ENCODE measurements around the gene CNNM4.
"Not testable (repeated sequence)": the region's sequence is repeated elsewhere in the genome, so short reads cannot be mapped to it uniquely, and the experiment has no call there.

The CNNM4 gene

DNA sequence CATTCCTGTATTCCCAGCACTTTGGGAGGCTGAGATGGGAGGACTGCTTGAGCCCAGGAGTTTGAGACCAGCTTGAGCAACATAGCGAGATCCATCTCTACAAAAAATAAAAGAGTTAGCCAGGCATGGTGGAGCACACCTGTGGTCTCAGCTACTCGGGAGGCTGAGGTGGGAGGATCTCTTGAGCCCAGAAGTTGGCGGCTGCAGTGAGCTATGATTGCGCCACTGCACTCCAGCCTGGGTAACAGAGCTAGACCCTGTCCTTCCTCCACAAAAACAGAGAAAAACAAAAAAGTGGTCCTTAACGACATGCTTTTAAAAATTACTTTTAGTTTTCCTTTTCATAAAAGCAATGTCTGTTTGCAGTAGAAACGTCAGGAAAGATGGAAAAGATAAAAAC is 35.8 kb downstream of the CNNM4 start:
- DNase-seq: not testable (repeated sequence)

DNA sequence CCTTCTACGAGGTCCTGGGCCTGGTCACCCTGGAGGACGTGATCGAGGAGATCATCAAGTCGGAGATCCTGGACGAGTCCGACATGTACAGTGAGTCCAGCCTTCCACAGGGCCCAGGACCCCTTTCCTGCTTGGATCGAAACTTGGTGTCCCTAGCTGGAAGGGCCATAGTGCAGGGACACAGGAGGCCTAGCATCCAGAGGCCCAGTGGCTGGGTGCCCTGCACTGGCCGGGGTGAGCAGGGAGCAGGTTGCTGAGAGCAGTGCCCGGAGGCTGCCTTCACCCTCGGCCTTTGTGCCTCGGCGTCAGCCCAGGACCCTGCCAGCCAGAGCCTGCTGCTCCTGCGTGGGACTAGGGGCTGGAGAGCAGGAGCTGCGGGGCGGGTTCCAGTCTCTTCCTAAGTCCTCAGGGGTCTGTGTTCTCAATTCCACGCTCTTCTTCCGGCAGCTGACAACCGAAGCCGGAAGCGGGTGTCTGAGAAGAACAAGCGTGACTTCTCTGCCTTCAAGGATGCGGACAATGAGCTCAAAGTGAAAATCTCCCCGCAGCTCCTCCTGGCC is 36.4 kb downstream of the CNNM4 start:
- no peak for DNase-seq

DNA sequence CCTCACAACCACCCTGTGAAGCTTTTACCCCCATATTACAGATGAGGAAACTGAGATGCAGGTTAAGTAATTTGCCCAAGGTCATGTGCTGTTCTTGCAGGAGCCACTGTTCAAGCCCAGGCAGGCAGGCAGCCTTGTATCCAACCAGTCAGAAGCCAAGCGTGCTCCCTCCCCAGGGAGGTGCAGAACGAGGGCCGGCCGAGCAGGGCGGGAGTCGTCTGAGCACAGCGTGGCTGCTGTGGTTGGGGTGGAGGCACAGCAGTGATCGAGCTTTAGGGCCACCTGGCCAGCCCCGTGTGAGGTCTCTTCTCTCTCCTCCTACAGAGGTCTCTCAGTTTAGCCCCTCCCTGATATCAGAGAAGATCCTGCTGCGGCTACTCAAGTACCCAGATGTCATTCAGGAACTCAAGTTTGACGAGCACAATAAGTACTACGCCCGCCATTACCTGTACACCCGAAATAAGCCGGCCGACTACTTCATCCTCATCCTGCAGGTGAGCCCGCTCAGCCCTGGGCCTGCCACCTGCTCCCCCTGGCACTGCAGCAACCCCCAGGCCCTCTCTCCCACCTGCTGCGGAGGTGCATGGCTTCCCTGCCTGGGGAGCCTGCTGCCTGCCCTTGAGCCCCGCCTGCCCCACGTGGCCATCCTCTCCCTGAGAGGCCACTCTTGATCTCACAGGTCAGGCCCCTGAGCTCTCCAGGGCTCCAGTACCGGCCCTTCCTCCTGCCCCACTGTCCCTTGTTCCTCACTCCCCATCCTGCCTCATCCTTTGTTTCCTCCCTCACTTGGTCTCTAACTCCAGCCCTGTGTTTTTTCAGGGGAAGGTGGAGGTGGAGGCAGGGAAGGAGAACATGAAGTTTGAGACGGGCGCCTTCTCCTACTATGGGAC is 38.3 kb downstream of the CNNM4 start:
- no peak for DNase-seq

DNA sequence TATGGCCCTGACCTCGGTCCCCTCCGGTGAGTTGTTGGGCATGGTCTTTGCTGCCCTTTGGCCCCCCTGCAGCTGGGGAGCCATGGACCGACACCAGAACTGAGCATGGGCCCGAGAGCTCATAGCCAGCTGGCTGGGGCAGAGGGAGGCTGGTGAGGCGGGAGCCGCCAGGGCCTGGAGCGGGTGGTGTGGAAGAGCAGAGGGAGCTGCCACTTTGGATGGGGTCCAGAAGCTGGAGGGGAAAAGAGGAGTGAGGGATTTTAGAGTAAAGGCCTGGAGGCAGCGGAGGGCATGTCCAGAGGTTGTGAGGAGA is 38.9 kb downstream of the CNNM4 start:
- no peak for DNase-seq

DNA sequence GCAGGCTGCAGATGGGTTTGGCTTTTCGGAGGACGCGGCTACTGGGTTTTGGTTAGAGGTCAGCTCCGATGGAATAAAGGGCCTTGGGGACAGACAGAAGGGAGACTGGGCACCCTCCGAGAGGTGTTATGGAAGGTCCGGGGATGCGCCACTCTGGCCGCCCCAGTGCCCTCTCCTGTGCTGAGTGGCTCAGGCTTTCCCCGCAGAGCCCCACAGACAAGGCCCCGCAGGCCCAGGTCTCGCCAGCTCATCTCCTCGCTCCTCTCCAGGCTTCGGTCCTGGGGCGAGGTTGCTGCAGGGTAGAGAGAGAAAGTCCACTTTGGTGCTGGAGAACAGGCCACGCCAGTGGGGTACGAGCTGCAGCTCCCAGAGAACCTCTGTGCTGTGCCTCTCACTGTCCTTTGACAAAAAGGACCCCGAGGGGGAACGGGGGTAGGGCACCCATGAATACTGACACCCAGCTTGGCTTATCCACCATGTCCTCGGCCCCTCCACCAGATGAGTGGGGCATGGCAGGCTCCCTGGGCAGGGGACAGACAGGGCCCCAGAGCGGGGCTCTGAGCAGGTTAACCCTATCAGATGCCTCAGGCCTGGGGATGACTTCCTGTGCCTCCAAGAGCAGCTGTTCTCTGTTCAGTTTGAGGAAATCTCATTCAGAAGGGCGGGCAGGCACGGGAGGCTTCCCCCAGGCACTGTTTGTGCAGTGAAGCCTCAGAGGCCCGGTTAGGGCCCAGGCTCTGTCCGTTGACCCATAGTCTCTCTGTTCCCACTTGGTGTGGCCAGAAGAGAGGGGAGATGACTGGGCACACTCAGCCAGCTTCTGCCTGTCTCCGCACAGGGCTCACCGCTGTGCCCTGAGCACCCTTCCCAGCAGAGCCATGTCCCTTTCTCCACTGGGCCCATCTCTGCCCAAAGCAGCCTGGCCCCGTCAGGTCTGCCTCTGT is 39.6 kb downstream of the CNNM4 start:
- no peak for DNase-seq

DNA sequence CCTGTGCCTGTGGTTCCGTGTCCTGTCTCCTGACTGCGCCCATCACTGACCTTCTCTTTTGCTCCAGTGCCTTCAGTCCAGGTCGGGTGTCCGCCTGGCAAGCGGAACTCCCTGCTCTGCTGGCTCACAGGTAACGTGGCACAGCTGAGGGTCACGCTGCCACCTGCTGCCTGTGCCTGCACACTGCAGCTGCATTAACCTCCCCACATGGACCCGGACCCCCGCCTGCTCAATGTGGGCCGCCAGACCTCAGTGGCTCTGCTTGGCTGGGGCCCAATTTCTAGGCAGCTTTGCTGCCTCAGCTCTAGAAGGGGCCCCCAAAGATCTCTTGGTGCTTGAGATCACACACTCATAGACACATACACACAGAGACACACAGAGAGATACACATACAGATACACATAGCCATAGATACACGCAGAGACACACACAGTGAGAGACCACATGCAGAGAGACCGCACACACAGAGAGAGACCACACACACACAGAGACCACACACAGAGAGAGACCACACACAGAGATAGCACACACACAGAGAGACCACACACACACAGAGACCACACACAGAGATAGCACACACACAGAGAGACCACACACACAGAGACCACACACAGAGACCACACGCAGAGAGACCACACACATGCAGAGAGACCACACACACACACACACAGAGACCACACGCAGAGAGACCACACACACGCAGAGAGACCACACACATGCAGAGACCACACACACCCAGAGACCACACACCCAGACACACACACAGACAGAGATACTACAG is 40.5 kb downstream of the CNNM4 start:
- DNase-seq: no peak

DNA sequence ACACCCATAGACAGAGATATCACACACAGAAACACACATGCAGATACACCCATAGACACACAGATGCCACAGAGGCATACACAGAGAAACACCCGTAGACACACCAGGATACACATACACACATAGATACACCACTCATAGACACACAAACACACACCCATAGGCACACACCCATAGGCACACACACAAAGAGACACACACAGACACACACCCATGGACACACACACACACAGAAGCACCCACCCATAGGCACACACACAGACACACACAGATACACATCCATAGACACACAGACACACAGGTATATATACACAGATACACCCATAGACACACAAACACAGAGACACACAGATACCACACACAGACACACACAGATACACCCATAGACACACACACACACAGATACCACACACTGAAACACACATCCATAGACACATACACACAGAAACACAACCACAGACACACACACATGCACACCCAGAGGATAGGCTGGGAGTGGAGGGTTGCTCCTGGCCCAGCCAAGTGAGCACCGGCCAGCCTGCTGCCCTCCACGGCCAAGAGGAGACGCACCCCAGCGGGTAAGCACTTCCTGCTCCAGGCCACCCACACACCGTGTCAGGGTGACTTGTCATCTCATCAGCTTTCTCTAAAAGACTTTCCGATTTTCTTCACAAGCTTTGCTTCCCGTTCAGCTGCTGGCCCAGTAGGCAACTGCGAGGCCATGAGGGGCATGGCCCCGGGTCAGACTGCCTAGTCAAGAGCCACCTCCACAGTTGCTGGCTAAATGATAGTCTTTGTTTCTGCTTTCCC is 41.3 kb downstream of the CNNM4 start:
- DNase-seq: no peak

DNA sequence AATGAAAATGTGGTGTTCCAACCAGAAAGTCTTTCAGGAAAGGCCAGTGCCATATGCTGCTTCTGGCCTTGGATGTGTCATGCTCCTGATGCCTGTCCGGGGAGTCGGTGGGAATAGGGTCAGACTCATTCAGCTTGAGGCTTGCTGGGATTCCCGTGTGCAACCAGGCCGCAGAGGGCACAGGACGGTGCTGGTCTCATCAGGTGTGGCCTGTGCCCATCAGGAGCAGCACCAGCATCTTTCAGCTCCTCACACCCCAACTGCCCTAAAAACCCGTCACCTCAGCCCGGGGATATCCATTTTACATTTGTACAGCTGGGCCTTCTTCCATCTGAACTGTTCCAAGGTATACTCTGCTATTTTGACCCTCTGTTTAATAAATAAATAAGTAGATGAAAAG is 42.0 kb downstream of the CNNM4 start:
- DNase-seq: no peak

DNA sequence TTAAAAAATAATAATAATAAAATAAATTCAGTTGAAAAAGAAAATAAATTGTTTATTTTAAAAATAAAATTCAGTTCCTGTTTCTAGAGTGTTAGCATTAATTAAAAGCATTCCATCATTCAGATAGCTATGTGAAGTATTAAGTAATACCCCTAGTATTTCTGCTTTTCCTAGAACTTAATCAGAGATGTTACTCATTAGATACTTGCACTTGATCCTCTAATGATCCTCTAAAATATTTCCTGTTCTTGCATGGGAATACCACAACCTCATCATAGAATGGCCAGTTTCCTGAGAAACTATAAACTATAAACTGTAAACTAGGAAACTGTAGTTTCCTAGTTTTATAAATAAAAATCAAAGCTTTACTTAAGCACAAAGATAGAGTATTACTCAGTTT is 44.3 kb downstream of the CNNM4 start:
- no peak for DNase-seq

DNA sequence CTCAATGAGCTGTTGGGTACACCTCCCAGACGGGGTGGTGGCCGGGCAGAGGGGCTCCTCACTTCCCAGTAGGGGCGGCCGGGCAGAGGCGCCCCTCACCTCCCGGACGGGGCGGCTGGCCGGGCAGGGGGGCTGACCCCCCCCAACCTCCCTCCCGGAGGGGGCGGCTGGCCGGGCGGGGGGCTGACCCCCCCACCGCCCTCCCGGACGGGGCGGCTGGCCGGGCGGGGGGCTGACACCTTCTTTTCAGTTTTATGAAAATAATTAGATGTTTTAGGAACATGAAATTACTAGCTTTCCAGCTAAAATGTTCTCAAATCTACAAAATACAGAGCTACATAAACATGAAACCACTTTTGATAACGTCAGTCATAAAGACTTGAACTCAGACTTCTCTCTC is 45.2 kb downstream of the CNNM4 start:
- DNase-seq: not testable (repeated sequence)

DNA sequence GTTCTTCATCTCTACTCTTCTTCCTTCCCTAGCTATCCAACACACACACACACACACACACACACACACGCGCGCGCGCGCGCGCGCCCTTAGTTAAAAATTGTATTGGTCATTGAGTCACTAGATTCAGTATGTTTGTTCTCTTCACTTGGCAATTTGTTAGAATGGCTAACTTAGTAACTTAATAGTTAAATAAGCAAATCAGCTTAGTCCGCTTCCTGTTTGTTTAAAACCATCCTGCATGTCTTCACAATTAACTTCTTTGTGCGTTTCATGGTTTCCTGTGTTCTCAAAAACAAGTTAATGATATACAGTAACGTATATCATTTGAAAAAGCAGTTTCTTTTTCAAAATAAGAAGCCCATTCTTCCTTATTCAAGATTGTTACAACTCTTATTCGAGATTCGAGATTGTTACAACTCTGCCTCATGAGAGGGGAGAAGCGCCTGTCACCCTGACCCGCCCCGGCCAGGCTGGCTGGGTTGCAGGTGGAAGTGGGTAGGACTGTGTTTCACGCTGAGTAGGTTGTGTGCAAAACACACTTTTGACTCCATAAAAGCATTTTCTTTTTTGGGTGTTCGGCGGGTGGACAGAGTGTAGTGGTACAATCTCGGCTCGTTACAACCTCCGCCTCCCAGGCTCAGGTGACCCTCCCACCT is 45.9 kb downstream of the CNNM4 start:
- no peak for DNase-seq

DNA sequence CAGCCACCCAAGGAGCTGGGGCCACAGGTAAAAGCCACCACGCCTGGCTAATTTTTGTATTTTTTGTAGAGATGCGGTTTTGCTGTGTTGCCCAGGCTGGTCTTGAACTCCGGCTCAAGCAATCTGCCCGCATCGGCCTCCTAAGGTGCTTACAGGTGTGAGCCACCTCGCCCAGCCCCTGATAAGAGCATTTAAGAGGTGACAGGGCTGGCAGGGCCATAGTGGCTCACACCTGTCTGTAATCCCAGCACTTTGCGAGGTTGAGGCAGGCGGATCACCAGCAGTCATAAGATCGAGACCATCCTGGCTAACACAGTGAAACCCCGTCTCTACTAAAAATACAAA is 46.4 kb downstream of the CNNM4 start:
- DNase-seq: no peak

DNA sequence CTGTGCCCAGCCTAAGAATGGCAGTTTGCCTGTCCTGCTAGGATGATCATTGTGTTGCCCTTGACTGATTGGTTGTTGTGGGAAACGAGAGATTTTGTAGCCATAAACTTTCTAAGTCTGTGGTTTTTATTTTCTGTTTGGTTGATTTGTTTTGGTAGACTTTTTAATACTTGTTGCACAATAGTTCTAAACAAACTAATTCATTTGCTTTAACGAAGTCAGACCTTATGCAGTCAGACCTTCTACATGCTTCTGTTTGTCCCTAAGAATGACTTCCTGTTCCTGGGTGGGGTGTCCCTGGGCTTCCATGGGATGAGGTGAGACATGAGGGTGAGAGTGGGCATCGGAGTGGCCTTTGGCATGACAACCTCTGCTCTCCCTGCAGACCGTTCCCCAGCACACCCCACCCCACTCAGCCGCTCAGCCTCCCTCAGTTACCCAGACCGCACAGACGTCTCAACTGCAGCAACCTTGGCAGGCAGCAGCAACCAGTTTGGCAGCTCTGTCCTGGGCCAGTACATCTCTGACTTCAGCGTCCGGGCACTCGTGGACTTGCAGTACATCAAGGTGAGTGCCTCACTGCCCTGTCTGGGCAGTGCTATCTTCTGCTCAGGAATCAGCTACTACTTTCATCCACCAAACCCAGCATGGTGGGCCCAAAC is 47.6 kb downstream of the CNNM4 start:
- no peak for DNase-seq

DNA sequence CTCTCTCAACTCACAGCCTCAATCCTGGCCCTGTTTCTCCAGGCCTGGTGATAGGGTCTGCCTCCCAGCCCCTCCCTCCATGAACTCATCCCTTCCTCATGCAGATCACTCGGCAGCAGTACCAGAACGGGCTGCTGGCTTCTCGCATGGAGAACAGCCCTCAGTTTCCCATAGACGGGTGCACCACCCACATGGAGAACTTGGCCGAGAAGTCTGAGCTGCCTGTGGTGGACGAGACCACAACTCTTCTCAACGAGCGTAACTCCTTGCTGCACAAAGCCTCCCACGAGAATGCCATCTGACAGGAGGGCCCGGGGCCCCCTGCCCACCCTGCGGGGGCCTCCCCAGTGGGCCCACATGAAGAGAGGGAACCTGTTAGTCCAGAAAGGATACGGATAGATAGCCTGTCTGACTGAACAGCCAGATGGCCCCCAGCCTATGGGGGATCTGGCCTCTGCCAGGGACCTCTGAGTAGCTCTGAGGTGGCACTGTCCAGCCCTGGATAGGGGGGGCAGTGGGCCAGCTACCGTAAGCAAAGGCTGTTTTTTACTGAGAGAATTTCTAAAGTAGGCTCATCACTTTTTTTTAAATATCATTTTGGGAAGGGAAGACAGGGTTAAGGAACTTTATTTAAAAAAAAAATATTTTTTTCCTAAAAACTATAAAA is 48.6 kb downstream of the CNNM4 start:
- DNase-seq: no peak

DNA sequence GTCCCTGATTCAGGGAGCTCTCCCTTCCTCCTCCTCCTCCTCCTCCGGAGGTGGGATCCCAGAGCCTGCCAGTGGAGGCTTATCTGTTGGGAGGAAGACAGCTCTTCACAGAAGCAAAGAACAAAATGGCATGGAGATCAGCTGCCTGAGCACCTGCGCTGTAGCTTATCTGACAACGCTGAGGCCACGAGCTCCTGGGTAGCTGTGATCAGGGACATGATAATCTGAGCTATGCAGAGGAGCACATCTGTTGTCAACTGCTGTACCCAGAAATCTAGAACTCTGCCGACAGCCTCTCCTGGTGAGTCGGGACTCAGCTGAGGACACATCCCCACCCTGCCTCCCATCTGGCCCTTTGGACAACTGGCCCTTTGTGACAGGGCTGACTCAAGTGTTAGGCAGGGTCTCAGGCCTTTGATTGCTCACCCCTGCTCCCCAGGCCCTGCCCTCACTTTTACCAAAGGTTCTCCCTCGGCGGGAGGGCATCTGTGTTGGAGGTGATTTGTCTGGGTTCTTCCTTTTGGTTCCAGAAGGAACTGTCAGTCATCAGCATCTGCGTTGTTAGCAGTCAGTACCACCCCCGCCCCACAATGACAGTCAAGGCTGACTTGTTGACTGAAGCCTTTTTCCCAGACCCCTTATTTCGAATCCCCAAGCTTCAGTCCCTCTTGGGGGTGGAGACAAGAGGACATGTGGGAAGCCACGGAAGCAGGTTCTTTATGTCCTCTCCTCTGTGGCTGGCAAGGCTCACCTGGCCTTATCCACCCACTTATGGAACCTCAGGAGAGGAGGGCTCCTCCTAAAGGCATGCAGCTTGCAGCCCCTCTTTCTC is 49.5 kb downstream of the CNNM4 start:
- no peak for DNase-seq

DNA sequence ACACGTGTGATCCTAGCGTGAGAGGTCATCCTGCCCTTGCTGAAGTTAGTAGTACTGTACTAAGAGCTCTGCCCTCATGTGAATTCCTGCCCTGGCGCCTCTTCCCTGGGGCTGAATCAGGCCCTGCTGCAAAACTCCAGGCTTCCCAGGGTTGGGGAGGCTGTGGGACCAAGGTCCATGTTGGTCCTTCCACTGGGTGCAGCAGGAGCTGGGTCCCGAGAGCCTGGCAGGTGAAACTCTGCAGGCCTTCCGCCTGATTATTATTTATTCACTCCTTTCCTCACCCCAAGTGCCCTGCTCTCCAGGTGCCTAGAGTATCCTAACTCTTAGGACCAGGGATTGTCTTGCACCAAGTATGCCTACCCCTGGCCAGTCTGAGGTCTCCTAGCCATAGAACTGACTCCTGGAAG is 50.1 kb downstream of the CNNM4 start:
- no peak for DNase-seq

DNA sequence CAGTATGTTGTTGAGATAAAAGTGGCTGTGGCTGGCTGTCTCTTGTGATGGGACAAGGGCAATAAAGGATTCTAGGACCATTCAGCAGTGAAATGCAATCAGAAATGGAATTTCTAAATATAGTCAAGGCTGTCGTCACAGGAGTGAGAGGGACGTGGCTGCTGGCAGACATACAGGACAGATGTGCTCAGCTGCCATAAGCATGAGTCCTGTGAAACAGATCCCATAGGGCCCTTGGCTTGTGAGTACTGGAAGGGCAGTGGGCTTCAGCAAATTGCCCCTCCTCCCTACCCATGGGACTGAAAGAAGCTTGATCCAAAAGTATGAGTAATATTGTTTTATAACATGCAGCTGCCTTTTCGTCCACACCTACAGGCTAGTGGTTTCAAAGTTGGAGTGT is 51.2 kb downstream of the CNNM4 start:
- no peak for DNase-seq

DNA sequence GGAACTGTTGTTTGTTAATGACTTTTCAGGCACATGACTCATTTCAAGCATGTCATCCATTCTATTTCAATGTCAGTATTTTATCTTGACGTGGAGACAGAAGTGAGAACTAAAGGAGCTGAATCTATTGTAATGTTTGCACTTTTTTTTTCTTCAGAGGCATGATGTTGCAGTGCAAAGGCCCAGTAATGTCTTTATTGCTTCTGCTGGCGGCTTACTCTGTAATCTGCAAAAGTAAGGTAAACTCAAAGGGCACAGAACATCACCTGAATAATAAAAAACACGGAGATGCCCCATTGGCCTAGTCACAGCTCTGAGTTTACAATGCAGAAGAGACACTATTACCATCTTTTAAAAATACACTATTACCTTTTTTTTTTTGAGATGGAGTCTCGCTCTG is 53.0 kb downstream of the CNNM4 start:
- no peak for DNase-seq

DNA sequence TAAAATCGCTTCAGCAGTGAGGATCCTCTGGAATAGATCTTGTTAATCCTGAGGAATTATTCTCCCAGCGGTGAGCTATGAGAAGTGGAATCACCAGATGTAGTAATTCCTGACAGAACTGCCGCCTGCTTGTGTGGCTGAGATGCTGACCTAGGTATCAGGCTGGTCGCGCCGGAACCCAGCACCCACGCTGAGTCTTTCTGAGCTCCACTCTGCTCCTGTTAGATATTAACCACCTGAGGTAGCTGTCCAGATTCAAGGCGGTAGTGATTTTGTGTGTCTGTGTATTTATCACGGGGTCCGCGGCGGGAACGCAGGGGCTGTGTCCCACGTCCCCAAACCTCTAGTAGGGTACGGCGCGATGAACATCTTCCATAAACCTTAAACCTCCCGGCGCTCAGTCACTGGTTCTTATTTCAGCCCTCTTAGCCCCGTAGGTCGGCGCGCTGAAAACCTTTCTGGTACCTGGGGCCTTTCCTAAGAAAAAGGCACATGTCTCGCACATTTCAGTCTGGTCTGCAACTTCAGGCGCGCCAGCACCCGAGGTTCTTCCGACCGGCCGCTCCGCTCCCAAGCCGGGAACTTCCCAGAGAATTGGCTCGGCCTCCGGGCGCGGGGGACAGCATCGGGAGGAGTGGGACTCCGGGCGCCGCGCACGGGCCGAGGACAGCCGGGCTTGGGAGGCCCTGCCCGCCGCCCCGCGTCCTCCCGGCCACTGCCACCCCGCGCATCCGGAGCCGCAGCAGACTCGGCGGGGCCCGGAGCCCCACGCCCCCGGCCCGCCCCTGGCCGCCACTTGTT is 54.8 kb downstream of the CNNM4 start:
- DNase-seq: no peak
